OCI-M2 (cell line): ENCODE results near the gene PLBD1.

ENCODE experiments used
- DNase-seq: peaks from one replicate; lab custom pipeline; 2025; ENCODE audit not compliant: unreplicated experiment; lab: John Stamatoyannopoulos, UW

PLBD1 gene

GRCh38 chr12:14510574-14510973, 57.1 kb downstream of the PLBD1 start:
- no peak for DNase-seq

GRCh38 chr12:14505626-14506596, 61.8 kb downstream of the PLBD1 start:
- DNase-seq: peak; percentile 10

GRCh38 chr12:14495326-14495725, 72.4 kb downstream of the PLBD1 start:
- DNase-seq: no peak

- DNase-seq: no peak
These were observed 84.8 kb downstream of the PLBD1 start for GRCh38 chr12:14482886-14483285.

GRCh38 chr12:14482361-14482760, 85.3 kb downstream of the PLBD1 start:
- no peak for DNase-seq

- no peak for DNase-seq
These were observed 86.5 kb downstream of the PLBD1 start for GRCh38 chr12:14481201-14481600.

GRCh38 chr12:14479004-14479403, 88.7 kb downstream of the PLBD1 start:
- no peak for DNase-seq

- no peak for DNase-seq
These were observed 93.9 kb downstream of the PLBD1 start for GRCh38 chr12:14473707-14474287.

- DNase-seq: no peak
These were observed 96.2 kb downstream of the PLBD1 start for GRCh38 chr12:14471497-14471896.

- DNase-seq: no peak
These were observed 107.4 kb downstream of the PLBD1 start for GRCh38 chr12:14460212-14460841.

- DNase-seq: no peak
These were observed 113.4 kb downstream of the PLBD1 start for GRCh38 chr12:14454098-14454907.
